Parathyroid adenoma (tissue), 2 donors: ENCODE results near the gene CHST8.

Experiments
- H2AFZ ChIP-seq: fragments of 300-600 bp; sonication (generic); one replicate; pipeline ENCODE4 v1.7.0; 2017; ENCODE audit warnings: antibody characterized with exemption, mild to moderate bottlenecking
- H3K27ac ChIP-seq: fragments of 300-600 bp; sonication (generic); one replicate; pipeline ENCODE4 v1.7.0; 2017
- H3K27me3 ChIP-seq: fragments of 300-600 bp; sonication (generic); one replicate; pipeline ENCODE4 v1.7.0; 2017; ENCODE audit warnings: low read length; ENCODE audit not compliant: control insufficient read depth, insufficient read depth
- H3K36me3 ChIP-seq: fragments of 300-600 bp; sonication (generic); one replicate; pipeline ENCODE4 v1.7.0; 2017; ENCODE audit warnings: low read length; ENCODE audit not compliant: control insufficient read depth, insufficient read depth
- H3K4me1 ChIP-seq: fragments of 300-600 bp; sonication (generic); one replicate; pipeline ENCODE4 v1.7.0; 2017; ENCODE audit warnings: control low read depth
- H3K4me2 ChIP-seq: fragments of 300-600 bp; sonication (generic); one replicate; pipeline ENCODE4 v1.7.0; 2017; ENCODE audit warnings: low read length
- H3K4me3 ChIP-seq: fragments of 300-600 bp; sonication (generic); one replicate; pipeline ENCODE4 v1.7.0; 2017; ENCODE audit warnings: low read depth, low read length
- H3K79me2 ChIP-seq: fragments of 300-600 bp; sonication (generic); one replicate; pipeline ENCODE4 v1.7.0; 2017; ENCODE audit warnings: control low read depth
- H3K9ac ChIP-seq: fragments of 300-600 bp; sonication (generic); one replicate; pipeline ENCODE4 v1.7.0; 2017; ENCODE audit warnings: mild to moderate bottlenecking
- H3K9me3 ChIP-seq: fragments of 300-600 bp; sonication (generic); one replicate; pipeline ENCODE4 v1.7.0; 2017; ENCODE audit warnings: low read length; ENCODE audit not compliant: control insufficient read depth
- CTCF ChIP-seq: fragments of 300-600 bp; sonication (generic); IDR thresholded peaks from one replicate; pipeline ENCODE4 v1.7.0; 2017; ENCODE audit warnings: antibody characterized with exemption, mild to moderate bottlenecking
- donor health status: primary hyperparathyroidism.

The CHST8 gene

GRCh38 chr19:33720155-33720493 is 98.4 kb downstream of the CHST8 start:
- Histone ChIP-seq H3K79me2 (no peaks in the 10 kb centered on the region), H3K9ac (no peak overlapping the region), H3K27ac (no peak overlapping the region)

GRCh38 chr19:33720691-33721682 is 99.2 kb downstream of the CHST8 start:
- Histone ChIP-seq H2AFZ (no peak overlapping the region), H3K9me3 (no peaks in the 10 kb centered on the region), H3K9ac (no peak overlapping the region), H3K4me2 (no peak overlapping the region), H3K79me2 (no peaks in the 10 kb centered on the region), H3K4me3 (no peak overlapping the region), H3K27me3 (no peaks in the 10 kb centered on the region), H3K4me1 (no peaks in the 10 kb centered on the region), H3K27ac (no peak overlapping the region), H3K36me3 (no peaks in the 10 kb centered on the region)
- peak; percentile 31 for TF ChIP-seq CTCF

More at GRCh38 chr19:33720155-33720493, 98.4 kb downstream of the CHST8 start:
- TF ChIP-seq CTCF: no peak
- Histone ChIP-seq H3K4me1 (no peaks in the 10 kb centered on the region), H3K36me3 (no peaks in the 10 kb centered on the region), H3K4me2 (no peak overlapping the region), H3K9me3 (no peaks in the 10 kb centered on the region), H3K27me3 (no peaks in the 10 kb centered on the region), H2AFZ (no peak overlapping the region), H3K4me3 (no peak overlapping the region)

GRCh38 chr19:33721735-33722297 is 100.1 kb downstream of the CHST8 start:
- Histone ChIP-seq H3K9me3 (no peaks in the 10 kb centered on the region), H3K36me3 (no peaks in the 10 kb centered on the region), H3K27me3 (no peaks in the 10 kb centered on the region), H3K27ac (no peak overlapping the region), H3K79me2 (no peaks in the 10 kb centered on the region), H3K4me2 (no peak overlapping the region), H3K9ac (no peak overlapping the region), H3K4me1 (no peaks in the 10 kb centered on the region), H2AFZ (no peak overlapping the region), H3K4me3 (no peak overlapping the region)
- TF ChIP-seq CTCF: no peak

GRCh38 chr19:33722456-33723239 is 100.9 kb downstream of the CHST8 start:
- H3K4me1 ChIP-seq: no peaks in the 10 kb centered on the region
- no peaks in the 10 kb centered on the region for H3K9me3 ChIP-seq
- H3K79me2 ChIP-seq: no peaks in the 10 kb centered on the region
- H3K27ac ChIP-seq: no peak overlapping the region
- TF ChIP-seq CTCF: no peak
- no peaks in the 10 kb centered on the region for H3K36me3 ChIP-seq
- no peak overlapping the region for H3K4me2 ChIP-seq
- H3K4me3 ChIP-seq: no peak overlapping the region
- H3K9ac ChIP-seq: no peak overlapping the region
- H2AFZ ChIP-seq: no peak overlapping the region
- no peaks in the 10 kb centered on the region for H3K27me3 ChIP-seq
